HEK293 (cell line): ENCODE data around the gene MUC13.

ENCODE experiments used
- REST ChIP-seq: fragments of 450-650 bp; formaldehyde crosslinking; IDR thresholded peaks from 2 replicates; pipeline ENCODE4 v1.5.1; 2016; ENCODE audit warnings: missing biosample characterization, missing genetic modification characterization
- ZNF155 ChIP-seq: fragments of 450-650 bp; formaldehyde crosslinking; IDR thresholded peaks from 2 replicates; pipeline ENCODE4 v1.5.1; 2016; ENCODE audit warnings: missing biosample characterization, missing genetic modification characterization
- ZNF18 ChIP-seq: fragments of 450-650 bp; formaldehyde crosslinking; IDR thresholded peaks from 2 replicates; pipeline ENCODE4 v1.5.1; 2016; ENCODE audit warnings: missing biosample characterization, missing genetic modification characterization
- ZNF274 ChIP-seq, 2 experiments: fragments of 200-500 bp in 1 of 2; fragments of 450-650 bp in 1 of 2; sonication (Bioruptor generic) in 1 of 2; formaldehyde crosslinking in 1 of 2; IDR thresholded peaks; 2 replicates each; pipeline versions ENCODE4 v1.5.1 to v1.6.1; 2014 to 2016; ENCODE audit warnings: borderline replicate concordance in 1 of 2, inconsistent platforms in 1 of 2, low read length in 1 of 2, missing biosample characterization in 1 of 2, missing genetic modification characterization in 1 of 2
- ZNF350 ChIP-seq: fragments of 450-650 bp; formaldehyde crosslinking; IDR thresholded peaks from 2 replicates; pipeline ENCODE4 v1.5.0; 2017; ENCODE audit warnings: missing biosample characterization, mild to moderate bottlenecking, missing genetic modification characterization
- ZNF530 ChIP-seq: fragments of 450-650 bp; formaldehyde crosslinking; IDR thresholded peaks from 2 replicates; pipeline ENCODE4 v1.5.1; 2016; ENCODE audit warnings: low read depth, missing biosample characterization, missing genetic modification characterization
- ZNF549 ChIP-seq: fragments of 450-650 bp; IDR thresholded peaks from 2 replicates; pipeline ENCODE4 v1.5.1; 2018; ENCODE audit warnings: missing biosample characterization, missing genetic modification characterization, mild to moderate bottlenecking, inconsistent platforms, moderate library complexity
- ZNF768 ChIP-seq: fragments of 450-650 bp; formaldehyde crosslinking; IDR thresholded peaks from 2 replicates; pipeline ENCODE4 v1.5.1; 2018; ENCODE audit warnings: missing biosample characterization, mild to moderate bottlenecking, missing genetic modification characterization
- ZNF785 ChIP-seq: fragments of 450-650 bp; formaldehyde crosslinking; IDR thresholded peaks from 2 replicates; pipeline ENCODE4 v1.5.1; 2016; ENCODE audit warnings: missing biosample characterization, missing genetic modification characterization
- TF ChIP-seq, protein P1 (sequence below): fragments of 450-650 bp; formaldehyde crosslinking; IDR thresholded peaks from 2 replicates; pipeline ENCODE4 v1.5.1; 2016; ENCODE audit warnings: missing biosample characterization, missing genetic modification characterization
- TF ChIP-seq, protein P2 (sequence below): IDR thresholded peaks from 2 replicates; pipeline ENCODE4 v1.6.1; 2011; ENCODE audit warnings: mild to moderate bottlenecking, low read depth, low read length, borderline replicate concordance

DNA sequence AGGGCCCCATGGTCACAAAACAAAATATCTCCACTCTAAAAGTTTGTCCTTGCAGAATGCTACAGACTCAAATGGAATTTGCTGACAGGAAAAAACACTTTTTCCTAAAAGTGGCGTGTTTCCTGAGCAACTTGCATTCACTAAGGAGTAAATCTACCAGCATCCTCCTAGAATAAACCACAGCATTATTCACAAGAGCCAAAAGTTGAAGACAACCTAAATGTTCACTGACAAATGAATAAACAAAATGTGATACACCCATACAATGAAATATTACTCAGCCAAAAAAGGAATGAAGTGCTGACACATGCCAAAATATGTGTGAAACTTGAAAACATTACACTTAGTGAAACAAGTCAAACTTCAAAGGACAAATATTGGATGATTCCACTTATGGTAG, 76.3 kb downstream of the MUC13 start:
- TF ChIP-seq ZNF274 (IDR thresholded peaks at IDR 0.05; ENCODE audit: low read length), result no peak
- TF ChIP-seq ZNF274 (tag by site-specific recombination; IDR thresholded peaks at IDR 0.05; ENCODE audit: borderline replicate concordance), result no peak
- TF ChIP-seq, protein P1, sequence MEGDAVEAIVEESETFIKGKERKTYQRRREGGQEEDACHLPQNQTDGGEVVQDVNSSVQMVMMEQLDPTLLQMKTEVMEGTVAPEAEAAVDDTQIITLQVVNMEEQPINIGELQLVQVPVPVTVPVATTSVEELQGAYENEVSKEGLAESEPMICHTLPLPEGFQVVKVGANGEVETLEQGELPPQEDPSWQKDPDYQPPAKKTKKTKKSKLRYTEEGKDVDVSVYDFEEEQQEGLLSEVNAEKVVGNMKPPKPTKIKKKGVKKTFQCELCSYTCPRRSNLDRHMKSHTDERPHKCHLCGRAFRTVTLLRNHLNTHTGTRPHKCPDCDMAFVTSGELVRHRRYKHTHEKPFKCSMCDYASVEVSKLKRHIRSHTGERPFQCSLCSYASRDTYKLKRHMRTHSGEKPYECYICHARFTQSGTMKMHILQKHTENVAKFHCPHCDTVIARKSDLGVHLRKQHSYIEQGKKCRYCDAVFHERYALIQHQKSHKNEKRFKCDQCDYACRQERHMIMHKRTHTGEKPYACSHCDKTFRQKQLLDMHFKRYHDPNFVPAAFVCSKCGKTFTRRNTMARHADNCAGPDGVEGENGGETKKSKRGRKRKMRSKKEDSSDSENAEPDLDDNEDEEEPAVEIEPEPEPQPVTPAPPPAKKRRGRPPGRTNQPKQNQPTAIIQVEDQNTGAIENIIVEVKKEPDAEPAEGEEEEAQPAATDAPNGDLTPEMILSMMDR (tag by site-specific recombination), result no peak
- no peak for TF ChIP-seq ZNF18 (tag by site-specific recombination)
- TF ChIP-seq ZNF785 (tag by site-specific recombination), result no peak
- TF ChIP-seq, protein P2, sequence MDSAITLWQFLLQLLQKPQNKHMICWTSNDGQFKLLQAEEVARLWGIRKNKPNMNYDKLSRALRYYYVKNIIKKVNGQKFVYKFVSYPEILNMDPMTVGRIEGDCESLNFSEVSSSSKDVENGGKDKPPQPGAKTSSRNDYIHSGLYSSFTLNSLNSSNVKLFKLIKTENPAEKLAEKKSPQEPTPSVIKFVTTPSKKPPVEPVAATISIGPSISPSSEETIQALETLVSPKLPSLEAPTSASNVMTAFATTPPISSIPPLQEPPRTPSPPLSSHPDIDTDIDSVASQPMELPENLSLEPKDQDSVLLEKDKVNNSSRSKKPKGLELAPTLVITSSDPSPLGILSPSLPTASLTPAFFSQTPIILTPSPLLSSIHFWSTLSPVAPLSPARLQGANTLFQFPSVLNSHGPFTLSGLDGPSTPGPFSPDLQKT, result no peak
- TF ChIP-seq ZNF530, result no peak
- no peak for TF ChIP-seq ZNF155 (tag by site-specific recombination)
- no peak for TF ChIP-seq ZNF549 (tag by site-specific recombination)
- TF ChIP-seq ZNF768 (tag by site-specific recombination), result no peak
- no peak for TF ChIP-seq ZNF350 (tag by site-specific recombination)
- TF ChIP-seq REST (tag by site-specific recombination), result no peak
